DMS 273 treated with DMSO at 0.1 percent for 48 hours (cell line): Measurements from ENCODE around the gene KRTAP10-9.
"Not testable (repeated sequence)": the region's sequence is repeated elsewhere in the genome, so short reads cannot be mapped to it uniquely, and the experiment has no call there.

Source experiments
- DNase-seq: peaks from one replicate; lab custom pipeline; 2025; lab: John Stamatoyannopoulos, UW

The KRTAP10-9 gene

DNA sequence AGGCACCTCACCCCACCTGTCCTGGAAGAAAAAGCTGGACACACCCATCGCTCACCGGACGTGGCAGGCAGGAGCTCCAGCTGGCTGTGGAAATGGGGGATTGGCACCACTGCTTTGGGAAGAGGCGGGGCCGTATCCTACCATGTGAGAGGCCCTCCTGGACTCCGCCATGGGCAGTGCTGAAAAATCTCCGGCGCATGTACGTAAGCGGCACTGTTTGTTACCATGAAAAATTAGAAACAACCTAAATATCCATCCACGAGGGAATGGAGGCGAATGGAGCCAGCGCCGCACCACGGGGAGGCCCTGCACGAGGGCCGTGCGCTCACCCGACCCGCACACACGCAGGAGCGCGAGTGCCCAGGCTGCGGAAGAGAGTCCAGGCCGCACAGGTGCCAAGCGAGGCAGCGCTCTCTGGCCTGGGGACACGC is 11.9 kb upstream of the KRTAP10-9 start:
- DNase-seq, result no peak

DNA sequence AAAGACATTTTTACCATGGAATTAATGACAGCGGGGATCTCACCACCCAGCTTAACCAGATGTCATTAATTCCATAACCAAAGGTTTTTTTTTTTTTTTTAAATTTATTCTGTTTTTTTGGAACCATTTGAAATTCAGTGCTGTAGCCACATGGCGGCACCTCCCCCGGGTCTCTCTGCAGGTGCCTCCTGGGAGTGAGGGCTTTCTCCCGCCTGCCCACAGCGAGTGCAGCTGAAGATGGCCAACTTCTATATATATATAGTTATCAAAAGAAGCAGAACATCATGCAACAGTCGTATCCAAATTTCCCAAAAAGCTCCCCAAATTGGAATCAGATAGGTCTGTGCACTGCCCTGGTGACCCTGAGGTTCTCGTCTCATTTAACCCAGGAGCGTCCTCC is 11.4 kb upstream of the KRTAP10-9 start:
- no peak for DNase-seq

DNA sequence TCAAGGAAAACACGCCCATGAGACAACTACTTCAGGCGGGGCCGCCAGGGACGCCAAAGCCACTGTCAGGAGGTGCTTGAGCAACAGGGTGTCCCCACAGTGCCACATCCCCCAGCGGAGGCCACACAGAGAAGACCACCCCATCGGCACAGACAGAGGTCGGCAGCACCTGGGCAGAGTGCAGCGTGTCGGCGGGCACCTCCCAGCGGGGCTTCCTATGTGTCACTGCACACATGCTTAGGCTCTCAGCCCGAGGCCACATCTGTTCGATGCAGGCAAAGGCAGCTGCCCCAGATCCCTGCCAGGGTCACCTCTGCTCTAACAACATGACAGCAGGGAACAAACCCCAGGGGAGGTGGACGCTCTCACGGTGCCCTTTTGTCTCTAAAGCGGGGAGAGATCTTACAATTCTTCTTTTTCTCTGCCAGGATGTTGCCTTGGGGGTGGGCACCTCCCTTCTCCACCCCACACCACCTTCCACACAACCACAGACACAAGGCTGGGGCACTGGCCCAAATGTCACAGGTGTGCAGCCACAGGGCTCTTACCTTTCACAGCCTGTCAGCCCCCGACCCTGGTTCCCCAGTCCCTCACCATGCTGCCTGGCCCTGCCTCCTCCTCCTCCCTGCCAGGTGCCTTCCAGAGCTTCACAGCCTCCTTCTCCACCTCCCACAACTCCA is 10.8 kb upstream of the KRTAP10-9 start:
- no peak for DNase-seq

DNA sequence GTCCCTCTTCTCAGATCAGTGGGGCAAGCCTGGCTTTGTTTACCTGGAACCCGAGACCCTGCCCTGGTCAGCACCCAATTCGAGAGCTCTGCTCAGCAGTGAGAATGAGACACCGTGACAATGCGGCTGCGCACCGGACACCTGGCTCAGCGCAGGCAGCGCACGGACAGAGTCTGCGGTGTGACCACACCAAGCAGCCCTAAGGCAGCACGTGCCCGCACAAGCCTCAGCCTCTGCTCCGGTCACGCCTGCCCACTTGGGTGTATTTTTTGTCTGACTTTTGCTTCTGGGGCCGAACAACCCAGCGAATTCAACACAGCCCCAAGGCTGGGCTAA is 10.3 kb upstream of the KRTAP10-9 start:
- no peak for DNase-seq

DNA sequence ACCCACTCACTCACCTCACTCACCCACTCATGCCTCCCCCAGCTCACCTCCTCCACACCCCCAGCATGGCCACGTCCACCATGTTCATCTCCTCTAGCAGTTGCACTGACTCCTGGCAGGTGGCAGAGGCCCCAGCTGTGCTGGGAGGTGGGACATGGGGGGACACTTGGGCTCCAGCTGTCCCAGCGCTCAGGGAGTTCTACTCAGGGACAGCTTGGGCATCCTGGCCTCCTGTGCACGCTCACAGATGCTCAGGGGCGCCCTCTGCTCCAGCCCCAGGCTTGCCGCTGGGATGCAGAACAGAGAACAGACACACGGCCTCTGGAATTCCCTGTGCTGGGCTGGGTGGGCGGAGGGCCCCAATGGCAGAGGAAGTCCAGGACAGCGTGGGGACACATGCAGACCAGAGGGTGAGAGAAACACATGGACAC is 9.8 kb upstream of the KRTAP10-9 start:
- no peak for DNase-seq

DNA sequence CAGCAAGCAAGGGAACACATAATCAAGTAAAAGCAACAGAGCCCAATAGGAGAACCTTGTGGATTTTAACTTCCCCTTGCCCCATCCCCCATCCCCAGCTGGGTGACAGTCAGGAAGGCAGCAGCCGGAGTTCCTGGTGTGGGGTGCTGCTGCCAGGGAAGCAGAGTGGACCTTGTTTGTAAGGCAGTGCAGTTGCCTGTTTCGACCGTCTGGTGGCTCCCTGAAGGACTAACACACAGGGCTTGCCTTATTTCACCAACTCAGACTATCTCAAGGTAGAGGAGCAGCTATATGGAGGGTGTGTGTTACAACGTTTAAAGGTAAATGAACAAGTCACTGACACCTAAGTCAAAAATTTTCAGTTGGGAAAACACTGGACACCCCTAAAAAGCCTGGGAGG is 8.4 kb upstream of the KRTAP10-9 start:
- no peak for DNase-seq

DNA sequence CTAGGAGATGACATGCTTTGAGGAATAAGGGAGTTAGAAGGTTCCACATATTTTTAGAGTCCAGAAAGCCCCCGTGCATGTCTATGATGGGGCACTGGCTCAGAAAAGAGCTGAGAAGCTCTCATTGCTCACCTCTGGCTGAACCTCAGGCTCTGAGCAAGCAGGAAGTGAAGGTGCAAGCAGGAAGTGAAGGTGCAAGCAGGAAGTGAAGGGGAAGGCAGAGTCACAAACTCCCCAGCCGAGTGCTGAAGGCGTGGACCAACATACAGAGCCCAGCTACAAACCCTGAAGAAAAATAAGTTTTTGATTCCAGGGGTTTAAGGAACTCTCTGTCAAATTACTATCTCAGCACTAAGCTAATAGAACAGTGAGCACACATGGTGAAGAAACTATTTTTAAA is 8.0 kb upstream of the KRTAP10-9 start:
- DNase-seq, result no peak

DNA sequence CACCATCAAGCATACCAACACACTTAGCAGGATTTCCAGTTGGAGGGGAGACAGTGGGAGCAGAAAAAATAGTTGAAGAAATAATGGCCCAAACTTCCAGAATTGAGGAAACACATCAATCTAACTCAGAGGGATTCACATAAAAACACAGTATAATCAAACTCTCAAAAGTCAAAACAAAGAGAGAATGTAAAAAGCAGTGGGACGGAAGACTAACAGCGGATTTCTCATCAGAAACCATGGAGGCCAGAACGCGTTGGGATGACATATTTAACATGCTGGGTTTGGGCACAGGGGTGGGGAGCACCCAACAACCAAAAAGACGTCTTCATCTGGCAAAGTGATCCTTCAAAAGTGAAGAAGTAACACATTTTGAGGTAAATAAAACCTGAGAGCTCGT is 7.0 kb upstream of the KRTAP10-9 start:
- DNase-seq, result no peak

DNA sequence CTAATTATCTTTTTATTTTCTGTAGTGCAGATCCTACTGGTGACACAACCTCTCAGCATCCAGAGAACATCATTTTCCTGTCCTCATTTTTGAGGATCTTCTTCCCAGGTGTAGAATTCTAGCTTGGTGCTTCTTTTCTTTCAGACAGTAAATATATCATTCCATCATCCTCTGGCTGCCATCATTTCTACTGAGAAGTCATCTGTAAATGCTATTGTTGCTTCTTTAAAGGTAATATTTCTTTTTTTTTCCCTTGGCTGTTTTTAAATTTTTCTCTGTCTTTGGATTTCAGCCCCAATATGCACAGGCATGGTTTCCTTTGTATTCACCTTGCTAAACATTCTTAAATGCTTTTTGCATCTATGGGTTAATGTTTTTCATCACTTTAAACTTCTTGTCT is 3.3 kb upstream of the KRTAP10-9 start:
- no peak for DNase-seq

DNA sequence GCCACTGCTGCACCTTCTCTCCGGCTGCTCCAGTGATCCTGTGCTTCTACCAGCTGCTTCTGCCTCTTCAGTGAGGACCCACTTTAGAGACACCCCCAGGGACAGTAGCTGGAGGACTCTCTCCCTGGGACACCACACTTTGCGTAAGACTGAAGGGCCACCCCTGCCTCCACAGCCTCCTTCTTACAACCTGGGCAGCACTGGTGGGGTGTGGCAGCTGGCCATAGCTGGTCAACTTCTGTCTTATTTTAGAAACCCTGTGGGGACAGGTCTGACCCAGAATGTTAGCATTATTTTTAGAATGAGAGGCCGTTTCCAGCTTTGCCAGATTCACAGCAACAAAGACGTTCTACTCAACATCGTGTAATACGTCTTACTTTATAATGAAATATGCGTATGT is 1.1 kb upstream of the KRTAP10-9 start:
- no peak for DNase-seq

DNA sequence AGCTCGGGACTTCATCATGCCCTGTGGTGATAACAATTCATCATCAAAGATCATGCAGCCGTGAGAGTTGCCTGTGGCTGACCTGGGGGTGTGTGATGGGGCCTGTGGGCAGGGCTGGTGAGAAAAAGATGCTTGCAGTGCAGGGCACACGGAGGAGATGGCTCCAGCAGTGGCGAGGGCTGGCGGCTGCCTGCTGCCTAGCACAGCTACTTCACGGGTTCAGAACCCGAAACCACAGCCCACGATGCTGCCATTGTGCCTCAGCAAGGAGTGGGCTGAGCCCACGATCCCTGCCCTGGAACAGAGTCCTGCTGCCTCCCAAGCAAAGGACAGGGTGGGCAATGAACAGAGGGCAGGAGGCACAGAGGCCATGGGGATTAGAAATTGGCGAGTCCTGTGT is 631 bp upstream of the KRTAP10-9 start:
- no peak for DNase-seq

DNA sequence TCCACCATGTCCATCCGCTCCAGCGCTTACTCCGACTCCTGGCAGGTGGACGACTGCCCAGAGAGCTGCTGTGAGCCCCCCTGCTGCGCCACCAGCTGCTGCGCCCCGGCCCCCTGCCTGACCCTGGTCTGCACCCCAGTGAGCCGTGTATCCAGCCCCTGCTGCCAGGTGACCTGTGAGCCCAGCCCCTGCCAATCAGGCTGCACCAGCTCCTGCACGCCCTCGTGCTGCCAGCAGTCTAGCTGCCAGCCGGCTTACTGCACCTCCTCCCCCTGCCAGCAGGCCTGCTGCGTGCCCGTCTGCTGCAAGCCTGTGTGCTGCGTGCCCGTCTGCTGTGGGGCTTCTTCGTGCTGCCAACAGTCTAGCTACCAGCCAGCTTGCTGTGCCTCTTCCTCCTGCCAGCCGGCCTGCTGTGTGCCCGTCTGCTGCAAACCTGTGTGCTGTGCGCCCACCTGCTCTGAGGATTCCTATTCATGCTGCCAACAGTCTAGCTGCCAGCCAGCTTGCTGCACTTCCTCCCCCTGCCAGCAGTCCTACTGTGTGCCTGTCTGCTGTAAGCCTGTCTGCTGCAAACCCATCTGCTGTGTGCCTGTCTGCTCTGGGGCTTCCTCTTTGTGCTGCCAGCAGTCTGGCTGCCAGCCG is 409 bp downstream of the KRTAP10-9 start:
- DNase-seq, result peak; percentile 29

DNA sequence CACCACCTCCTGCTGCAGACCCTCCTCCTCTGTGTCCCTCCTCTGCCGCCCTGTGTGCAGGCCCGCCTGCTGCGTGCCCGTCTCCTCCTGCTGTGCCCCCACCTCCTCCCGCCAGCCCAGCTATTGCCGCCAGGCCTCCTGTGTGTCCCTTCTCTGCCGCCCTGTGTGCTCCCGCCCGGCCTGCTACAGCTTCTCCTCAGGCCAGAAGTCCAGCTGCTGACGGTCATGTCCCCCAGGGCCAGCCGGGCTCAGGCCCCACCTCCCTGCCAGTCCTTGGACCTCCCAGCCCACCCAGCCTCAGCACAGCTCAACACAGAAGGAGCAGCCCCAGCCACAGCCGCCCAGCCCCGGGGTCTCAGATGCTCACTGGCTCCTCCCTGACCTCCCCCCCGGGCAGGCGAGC is 939 bp downstream of the KRTAP10-9 start:
- DNase-seq, result not testable (repeated sequence)

DNA sequence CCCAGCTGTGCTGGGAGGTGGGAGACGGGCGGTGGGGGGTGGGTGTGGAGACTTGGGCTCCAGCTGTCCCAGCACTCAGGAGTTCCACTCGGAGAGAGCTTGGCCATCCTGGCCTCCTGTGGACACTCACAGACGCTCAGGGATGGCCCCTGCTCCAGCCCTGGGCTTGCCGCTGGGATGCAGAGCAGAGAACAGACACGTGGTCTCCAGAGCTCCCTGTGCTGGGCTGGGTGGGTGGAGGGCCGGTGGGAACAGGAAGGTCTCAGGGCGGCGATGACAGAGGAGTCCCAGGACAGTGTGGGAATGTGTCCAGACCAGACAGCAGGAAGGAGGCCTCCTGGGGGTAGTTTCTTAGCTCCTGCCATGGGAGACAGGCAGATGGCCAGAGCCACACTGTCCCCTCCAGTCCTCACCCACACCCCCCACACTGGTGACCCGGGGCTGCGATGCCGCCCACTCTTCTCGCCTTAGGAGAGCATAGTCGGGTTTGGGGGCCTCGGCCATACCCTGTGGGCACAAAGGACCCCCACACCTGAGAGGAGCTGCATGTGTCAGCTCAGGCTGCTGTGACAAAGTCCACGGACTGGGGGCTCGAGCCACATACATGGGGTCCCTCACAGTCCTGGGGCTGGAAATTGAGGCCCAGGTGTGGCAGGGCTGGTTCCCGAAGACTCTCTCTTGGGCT is 2.0 kb downstream of the KRTAP10-9 start:
- DNase-seq, result no peak

DNA sequence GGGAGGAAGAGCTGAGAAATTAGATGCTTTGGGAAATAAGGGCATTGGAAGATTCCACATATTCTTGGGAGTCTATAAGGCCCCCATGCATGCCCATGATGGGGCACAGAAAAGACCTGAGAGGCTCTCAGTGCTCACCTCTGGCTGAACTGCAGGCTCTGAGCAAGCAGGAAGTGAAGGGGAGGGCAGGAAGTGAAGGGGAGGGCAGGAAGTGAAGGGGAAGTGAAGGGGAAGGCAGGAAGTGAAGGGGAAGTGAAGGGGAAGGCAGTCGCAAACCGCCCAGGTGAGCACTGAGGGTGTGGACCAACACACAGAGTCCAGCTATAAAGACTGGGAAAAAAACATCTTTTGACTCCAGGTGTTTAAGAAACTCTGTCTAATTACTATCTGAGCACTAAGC is 3.5 kb downstream of the KRTAP10-9 start:
- no peak for DNase-seq

DNA sequence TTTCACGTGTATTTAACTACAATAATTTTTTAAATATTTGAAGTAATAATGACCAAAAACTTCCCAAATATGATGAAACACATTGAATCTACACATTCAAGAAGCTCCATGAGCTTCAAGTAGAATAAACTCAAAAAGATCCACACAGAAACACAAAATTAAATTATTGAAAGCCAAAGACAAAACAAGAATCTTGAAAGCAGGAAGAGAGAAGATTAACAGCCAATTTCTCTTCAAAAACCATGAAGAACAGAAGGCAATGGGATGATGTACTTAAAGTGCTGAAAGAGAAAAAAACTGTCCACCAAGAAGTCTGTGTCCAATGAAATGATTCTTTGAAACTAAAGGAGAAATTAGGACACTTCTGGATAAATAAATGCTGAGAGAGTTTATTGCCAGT is 5.2 kb downstream of the KRTAP10-9 start:
- DNase-seq, result no peak

DNA sequence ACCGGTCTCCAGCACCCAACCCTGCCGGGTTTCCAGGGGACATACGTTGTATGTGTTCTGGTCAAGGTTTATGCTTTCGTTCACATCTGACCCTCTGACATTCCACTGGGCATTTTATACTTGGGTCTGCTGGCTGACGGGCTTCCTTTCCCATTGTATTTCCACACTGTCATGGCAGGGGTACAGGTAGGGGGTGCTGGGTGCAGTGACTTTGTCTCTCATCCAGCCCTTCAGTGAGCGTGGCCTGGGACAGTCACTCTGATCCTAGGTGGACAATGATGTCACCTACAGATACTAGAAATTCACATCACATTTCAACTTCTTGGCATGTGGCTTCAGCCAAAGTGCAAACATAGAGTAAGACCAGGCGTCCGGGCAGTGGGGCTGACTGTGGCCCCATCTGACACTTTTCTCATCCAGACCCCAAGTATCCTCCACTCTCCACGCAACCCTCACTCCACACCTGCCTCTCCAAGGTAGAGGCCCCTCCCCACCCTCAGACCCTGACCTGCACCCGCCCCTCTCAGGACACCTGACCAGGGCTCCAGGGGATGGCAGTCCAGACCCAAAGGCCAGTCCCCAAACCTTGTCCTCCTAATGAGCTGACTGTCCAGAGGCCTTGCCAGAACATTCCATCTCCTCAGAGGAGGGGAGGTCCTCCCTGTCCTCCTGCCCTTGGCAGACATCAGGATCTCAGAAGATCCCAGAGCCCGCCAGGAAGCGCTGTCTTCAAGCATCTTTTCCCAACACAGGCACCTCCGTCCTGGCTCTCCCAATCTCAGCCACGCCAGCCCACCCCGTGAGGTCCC is 9.5 kb downstream of the KRTAP10-9 start:
- no peak for DNase-seq

DNA sequence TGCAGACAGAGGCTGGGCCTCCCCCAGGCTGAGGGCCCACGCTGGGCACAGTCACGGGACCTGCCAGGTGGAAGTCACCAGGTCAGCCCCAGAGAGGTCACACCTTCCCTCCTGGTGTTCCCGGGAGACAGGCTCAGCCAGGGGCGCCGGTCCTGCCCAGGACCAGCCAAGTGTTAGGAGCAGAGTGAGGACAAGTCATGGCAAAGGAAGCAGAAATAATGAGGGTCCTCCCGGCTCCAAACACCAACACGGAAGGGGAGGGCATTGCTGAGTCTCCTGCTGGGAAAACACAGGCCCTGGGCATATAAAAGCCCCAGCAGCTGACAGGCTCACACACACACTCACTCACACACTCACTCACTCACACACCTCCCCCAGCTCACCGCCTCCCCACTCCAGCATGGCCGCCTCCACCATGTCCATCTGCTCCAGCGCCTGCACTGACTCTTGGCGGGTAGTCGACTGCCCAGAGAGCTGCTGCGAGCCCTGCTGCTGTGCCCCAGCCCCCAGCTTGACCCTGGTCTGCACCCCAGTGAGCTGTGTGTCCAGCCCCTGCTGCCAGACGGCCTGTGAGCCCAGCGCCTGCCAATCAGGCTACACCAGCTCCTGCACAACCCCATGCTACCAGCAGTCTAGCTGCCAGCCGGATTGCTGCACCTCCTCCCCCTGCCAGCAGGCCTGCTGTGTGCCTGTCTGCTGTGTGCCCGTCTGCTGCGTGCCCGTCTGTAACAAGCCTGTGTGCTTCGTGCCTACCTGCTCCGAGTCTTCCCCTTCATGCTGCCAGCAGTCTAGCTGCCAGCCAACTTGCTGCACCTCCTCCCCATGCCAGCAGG is 10.3 kb downstream of the KRTAP10-9 start, which contains the start of gene KRTAP10-10:
Gene KRTAP10-10, plus strand, starts transcription at position 339 of the 833 bp plus-strand sequence. Its CDS starts 62 bp downstream, at position 401.
- peak; percentile 51 for DNase-seq

DNA sequence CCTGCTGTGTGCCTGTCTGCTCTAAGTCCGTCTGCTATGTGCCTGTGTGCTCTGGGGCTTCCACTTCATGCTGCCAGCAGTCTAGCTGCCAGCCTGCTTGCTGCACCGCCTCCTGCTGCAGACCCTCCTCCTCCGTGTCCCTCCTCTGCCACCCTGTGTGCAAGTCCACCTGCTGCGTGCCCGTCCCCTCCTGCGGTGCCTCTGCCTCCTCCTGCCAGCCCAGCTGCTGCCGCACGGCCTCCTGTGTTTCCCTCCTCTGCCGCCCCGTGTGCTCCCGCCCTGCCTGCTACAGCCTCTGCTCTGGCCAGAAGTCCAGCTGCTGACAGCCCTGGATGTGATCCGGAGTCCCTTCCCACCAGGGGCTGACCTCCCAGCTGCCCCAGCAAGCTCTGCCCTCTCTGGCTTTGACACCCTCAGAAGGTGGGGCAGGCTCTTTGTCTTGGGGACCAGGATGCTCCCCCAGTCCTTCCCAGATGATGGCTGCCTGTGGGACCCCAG is 11.0 kb downstream of the KRTAP10-9 start:
- not testable (repeated sequence) for DNase-seq

DNA sequence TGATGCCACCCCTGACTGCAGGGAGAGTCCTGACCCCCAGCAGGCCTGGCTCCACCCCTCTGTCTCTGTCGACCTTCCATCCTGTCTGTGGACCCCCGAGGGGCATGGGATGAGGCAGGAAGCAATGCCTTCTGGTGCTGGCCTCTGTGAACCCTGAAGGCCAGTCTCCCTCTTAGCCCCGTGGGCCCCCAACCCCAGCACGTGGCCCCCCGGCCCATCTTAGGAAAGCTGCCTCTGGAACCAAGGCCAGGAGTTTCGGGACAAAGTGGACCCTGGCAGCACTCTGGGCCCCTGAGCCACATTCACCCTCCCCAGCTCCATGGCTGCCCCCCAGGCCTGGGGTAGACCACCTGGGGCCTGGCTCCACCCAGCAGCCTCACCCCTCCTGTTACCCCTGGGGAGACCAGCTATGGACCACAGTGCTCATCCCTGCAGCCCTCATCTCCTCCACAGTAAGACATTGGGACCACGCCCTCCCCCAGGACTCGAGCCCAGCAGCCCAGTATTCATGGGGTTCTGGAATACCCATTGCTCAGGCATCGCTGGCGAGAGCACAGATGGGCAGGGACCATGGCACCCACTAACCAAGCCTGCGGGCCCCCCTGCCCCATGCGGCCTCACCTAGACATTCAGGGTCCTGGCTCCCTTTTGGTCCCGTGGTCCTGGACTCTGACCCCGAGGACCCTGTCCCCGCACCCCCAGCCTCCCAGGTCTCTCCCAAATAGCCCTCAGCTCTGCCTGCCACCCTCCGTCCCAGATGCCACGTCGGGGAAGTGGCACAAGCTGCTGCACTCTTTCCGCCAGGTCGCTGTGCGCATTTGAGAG is 11.8 kb downstream of the KRTAP10-9 start:
- DNase-seq, result not testable (repeated sequence)

DNA sequence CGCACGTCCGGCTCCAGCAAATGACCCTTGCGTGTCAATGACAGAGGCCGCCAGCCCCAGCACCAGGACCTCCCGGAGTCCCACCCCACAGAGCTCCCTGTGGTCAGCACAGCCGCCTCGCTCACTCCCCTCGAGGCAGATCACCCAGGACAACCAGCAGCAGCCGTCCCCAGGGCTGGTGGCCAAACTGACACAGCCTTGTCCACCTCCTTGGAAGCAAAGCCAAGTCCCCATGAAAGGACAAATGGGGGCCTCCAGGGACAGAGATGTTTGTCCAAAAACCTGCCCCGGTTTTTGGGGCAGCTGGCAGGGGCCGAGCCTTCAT is 12.4 kb downstream of the KRTAP10-9 start:
- no peak for DNase-seq
